Transverse colon (tissue), 4 donors: ENCODE results near the gene XXYLT1. TPM values are rescaled to one million over a fixed set of nuclear protein-coding genes. Genes with fewer than 3 reads are reported as not detected.
A peak's percentile ranks its signal among the peaks of the same experiment; 100 is the strongest.

ENCODE experiments used
- DNase-seq: peaks from one replicate; pipeline ENCODE4 v3.0.0-alpha.2; 2019
- H3K27ac ChIP-seq, 4 donors: fragments of 200-600 bp; sonication (generic); 2 replicates each; pipeline ENCODE4 v1.5.1; 2016 to 2018; ENCODE audit warnings: inconsistent platforms in 4 of 4
- H3K27me3 ChIP-seq: fragments of 200-600 bp; sonication (generic); 2 replicates; pipeline ENCODE4 v1.5.1; 2017; ENCODE audit warnings: inconsistent platforms
- H3K36me3 ChIP-seq, 4 donors: fragments of 200-600 bp; sonication (generic); 2 replicates each; pipeline ENCODE4 v1.5.1; 2017 to 2019; ENCODE audit warnings: inconsistent platforms in 4 of 4
- H3K4me1 ChIP-seq, 4 donors: fragments of 200-600 bp; sonication (generic); 2 replicates each; pipeline ENCODE4 v1.5.1; 2017 to 2020; ENCODE audit warnings: inconsistent platforms in 4 of 4
- H3K4me3 ChIP-seq, 4 donors: fragments of 200-600 bp; sonication (generic); 1 replicate in 1 of 4; 2 replicates in 3 of 4; pipeline versions ENCODE4 v1.5.1 to v1.6.1; 2017 to 2019; ENCODE audit warnings: inconsistent platforms in 4 of 4
- H3K9me3 ChIP-seq, 2 donors: fragments of 200-600 bp; sonication (generic); 2 replicates each; pipeline ENCODE4 v1.5.1; 2017 to 2019; ENCODE audit warnings: inconsistent platforms in 2 of 2
- EP300 ChIP-seq: sonication (generic); formaldehyde crosslinking; IDR thresholded peaks from one replicate; pipeline ENCODE4 v1.6.1; 2017; ENCODE audit warnings: antibody characterized with exemption, low read depth
- POLR2A ChIP-seq: fragments of 450-650 bp; IDR thresholded peaks from one replicate; pipeline ENCODE4 v1.6.1; 2016; ENCODE audit warnings: antibody characterized with exemption, mild to moderate bottlenecking, moderate library complexity
- POLR2AphosphoS5 ChIP-seq, 3 donors: sonication (generic); formaldehyde crosslinking; IDR thresholded peaks; one replicate each; pipeline ENCODE4 v1.6.1; 2016; ENCODE audit warnings: antibody characterized with exemption in 3 of 3
- WGBS, 2 donors: methylation state at CpG; one replicate each; pipeline ENCODE4 v1.1.5; 2018; ENCODE audit warnings: low coverage in 1 of 2; 5-methylcytosine and 5-hydroxymethylcytosine counted together
- in situ Hi-C, 4 donors: fragments of 200-750 bp; cut with MboI; loops; one replicate each; pipeline versions ENCODE4 v1.15.0 to v1.15.1; 2017; ENCODE audit warnings: low sequenced_read_pairs in 3 of 4, low pct_ligation_motif_present in 1 of 4, low pct_unique_long_range_greater_than_20kb in 1 of 4
- intact Hi-C: fragments of 100-400 bp; cut with DNase I; formaldehyde crosslinking; loops from one replicate; pipeline ENCODE4 v1.15.1; 2023; ENCODE audit warnings: low total_unique reads
- total RNA-seq, 4 donors: library from RNA; depleted of rRNA; stranded (reverse); fragments of >200 nt; gene quantifications; one replicate each; pipeline ENCODE4 v1.1.0, GENCODE V29; 2016
- TF ChIP-seq, protein P1 (sequence below), 5 experiments: fragments of 200-600 bp in 3 of 5; fragments of 450-650 bp in 2 of 5; sonication (generic) in 3 of 5; IDR thresholded peaks; 1 replicate in 2 of 5; 2 replicates in 3 of 5; pipeline ENCODE4 v1.5.1; 2016 to 2017; ENCODE audit warnings: antibody characterized with exemption in 5 of 5, inconsistent platforms in 3 of 5, mild to moderate bottlenecking in 2 of 5, moderate library complexity in 1 of 5

The XXYLT1 gene
- total RNA-seq, 4 donors from 2014 or later: 3.0 to 10.0 (median 5.9) TPM

- no peaks in the 10 kb centered on the region for H3K27me3 ChIP-seq
- DNase-seq: no peak
- no peak overlapping the region for H3K27ac ChIP-seq
- WGBS, 2 donors: 95 to 100% methylated on average over 2 to 12 of the region's 12 CpGs
- in situ Hi-C loops: no loop called here
- no peaks in the 10 kb centered on the region for H3K36me3 ChIP-seq
- intact Hi-C loops: no loop called here
- H3K4me3 ChIP-seq: no peak overlapping the region
- TF ChIP-seq POLR2AphosphoS5 (IDR thresholded peaks at IDR 0.05) (no peak), POLR2A (no peak), EP300 (no peak)
- TF ChIP-seq, protein P1, sequence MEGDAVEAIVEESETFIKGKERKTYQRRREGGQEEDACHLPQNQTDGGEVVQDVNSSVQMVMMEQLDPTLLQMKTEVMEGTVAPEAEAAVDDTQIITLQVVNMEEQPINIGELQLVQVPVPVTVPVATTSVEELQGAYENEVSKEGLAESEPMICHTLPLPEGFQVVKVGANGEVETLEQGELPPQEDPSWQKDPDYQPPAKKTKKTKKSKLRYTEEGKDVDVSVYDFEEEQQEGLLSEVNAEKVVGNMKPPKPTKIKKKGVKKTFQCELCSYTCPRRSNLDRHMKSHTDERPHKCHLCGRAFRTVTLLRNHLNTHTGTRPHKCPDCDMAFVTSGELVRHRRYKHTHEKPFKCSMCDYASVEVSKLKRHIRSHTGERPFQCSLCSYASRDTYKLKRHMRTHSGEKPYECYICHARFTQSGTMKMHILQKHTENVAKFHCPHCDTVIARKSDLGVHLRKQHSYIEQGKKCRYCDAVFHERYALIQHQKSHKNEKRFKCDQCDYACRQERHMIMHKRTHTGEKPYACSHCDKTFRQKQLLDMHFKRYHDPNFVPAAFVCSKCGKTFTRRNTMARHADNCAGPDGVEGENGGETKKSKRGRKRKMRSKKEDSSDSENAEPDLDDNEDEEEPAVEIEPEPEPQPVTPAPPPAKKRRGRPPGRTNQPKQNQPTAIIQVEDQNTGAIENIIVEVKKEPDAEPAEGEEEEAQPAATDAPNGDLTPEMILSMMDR (IDR thresholded peaks at IDR 0.05): no peak
- H3K4me1 ChIP-seq: peaks cover 0 to 4% (median 0%) of the 10 kb centered on the region in 4 donors
- no peaks in the 10 kb centered on the region for H3K9me3 ChIP-seq
These were observed 129.9 kb downstream of the XXYLT1 start for GRCh38 chr3:195140816-195141793.

GRCh38 chr3:195140410-195140809, 130.5 kb downstream of the XXYLT1 start:
- WGBS, 2 donors: 100% methylated on average over 1 of the region's 1 CpG
- in situ Hi-C loops: no loop called here
- intact Hi-C loops: no loop called here

GRCh38 chr3:195139876-195140240, 131.1 kb downstream of the XXYLT1 start:
- peaks cover 0 to 4% (median 0%) of the 10 kb centered on the region in 4 donors for H3K4me1 ChIP-seq
- intact Hi-C loops: loop anchor here (1.0 kb wide), 1 partner anchor 16 kb away; no protein-coding TSS in a partner anchor
- DNase-seq: no peak
- H3K27ac ChIP-seq: no peak overlapping the region
- TF ChIP-seq POLR2AphosphoS5 (IDR thresholded peaks at IDR 0.05) (no peak), EP300 (no peak), POLR2A (no peak)
- TF ChIP-seq, protein P1 (IDR thresholded peaks at IDR 0.05): no peak
- H3K4me3 ChIP-seq: no peak overlapping the region
- no peaks in the 10 kb centered on the region for H3K9me3 ChIP-seq
- in situ Hi-C loops: no loop called here
- WGBS, 2 donors: 100% methylated on average over 4 of the region's 4 CpGs; no CpG with 5 or more reads in 1 of the 2 donors
- H3K27me3 ChIP-seq: no peaks in the 10 kb centered on the region
- no peaks in the 10 kb centered on the region for H3K36me3 ChIP-seq

More at GRCh38 chr3:195140410-195140809, 130.5 kb downstream of the XXYLT1 start:
- no peaks in the 10 kb centered on the region for H3K9me3 ChIP-seq
- TF ChIP-seq, protein P1 (IDR thresholded peaks at IDR 0.05): no peak
- TF ChIP-seq POLR2A: no peak
- no peak for TF ChIP-seq EP300
- no peak for TF ChIP-seq POLR2AphosphoS5 (IDR thresholded peaks at IDR 0.05)
- H3K27me3 ChIP-seq: no peaks in the 10 kb centered on the region
- H3K4me3 ChIP-seq: no peak overlapping the region
- no peaks in the 10 kb centered on the region for H3K36me3 ChIP-seq
- H3K27ac ChIP-seq: no peak overlapping the region
- peaks cover 0 to 4% (median 0%) of the 10 kb centered on the region in 4 donors for H3K4me1 ChIP-seq
- DNase-seq: no peak

DNA sequence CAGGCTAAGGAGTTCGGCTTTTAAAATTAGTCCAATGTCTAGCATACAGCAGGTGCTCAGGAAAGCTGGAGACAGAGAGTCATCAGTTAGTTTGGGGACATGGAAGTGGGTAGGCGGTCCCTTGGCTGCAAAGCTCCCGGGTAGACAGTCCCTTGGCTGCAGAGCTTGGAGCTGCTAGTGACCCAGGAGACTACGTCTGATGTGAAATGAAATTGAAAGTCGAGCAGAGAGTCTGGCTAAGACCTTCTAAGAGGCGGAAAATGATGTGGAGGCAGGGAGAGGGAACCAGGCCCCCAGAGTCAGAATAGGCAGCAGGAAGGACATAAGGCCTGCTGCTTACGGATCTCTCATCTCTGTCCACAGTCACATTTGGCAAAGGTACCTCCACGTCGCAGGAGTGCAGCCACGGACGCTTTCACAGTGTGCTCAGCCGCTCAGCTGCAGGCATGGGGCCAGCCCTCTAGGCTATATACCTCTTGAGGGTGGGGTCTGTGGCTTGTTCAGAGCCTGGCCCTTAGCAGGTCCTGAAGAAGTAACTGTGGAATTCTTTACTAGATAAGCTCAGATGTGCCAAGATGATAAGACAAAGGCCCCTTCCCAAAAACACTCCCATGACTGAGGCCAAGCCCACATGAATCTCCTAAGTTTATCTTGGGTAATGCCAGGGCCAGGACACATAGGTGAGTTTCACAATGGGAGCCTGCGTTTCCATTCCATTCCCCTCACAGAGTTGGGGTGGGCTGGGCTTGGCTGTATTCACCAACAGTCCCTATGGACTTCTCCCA, 131.7 kb downstream of the XXYLT1 start:
- H3K36me3 ChIP-seq: no peaks in the 10 kb centered on the region
- no peaks in the 10 kb centered on the region for H3K9me3 ChIP-seq
- no peak overlapping the region for H3K4me3 ChIP-seq
- WGBS, 2 donors: 72 to 78% methylated on average over 2 to 13 of the region's 13 CpGs
- peaks cover 0 to 4% (median 0%) of the 10 kb centered on the region in 4 donors for H3K4me1 ChIP-seq
- DNase-seq: no peak
- H3K27me3 ChIP-seq: no peaks in the 10 kb centered on the region
- peak overlapping the region in 1 of 4 donors; percentile 13 for H3K27ac ChIP-seq
- intact Hi-C loops (loop anchor here (1.0 kb wide), 1 partner anchor 17 kb away; no protein-coding TSS in a partner anchor), in situ Hi-C loops (no loop called here)
- TF ChIP-seq, protein P1 (IDR thresholded peaks at IDR 0.05): no peak
